ENCODE results near the gene PRDM7. TPM values are rescaled to one million over a fixed set of nuclear protein-coding genes. Genes with fewer than 3 reads are reported as not detected.

PRDM7 gene
- total and polyA plus RNA-seq, 9 of the 15 experiments (the other 6 are each of a cell fraction or from before 2014, with no cell fraction given): not detected

DNA sequence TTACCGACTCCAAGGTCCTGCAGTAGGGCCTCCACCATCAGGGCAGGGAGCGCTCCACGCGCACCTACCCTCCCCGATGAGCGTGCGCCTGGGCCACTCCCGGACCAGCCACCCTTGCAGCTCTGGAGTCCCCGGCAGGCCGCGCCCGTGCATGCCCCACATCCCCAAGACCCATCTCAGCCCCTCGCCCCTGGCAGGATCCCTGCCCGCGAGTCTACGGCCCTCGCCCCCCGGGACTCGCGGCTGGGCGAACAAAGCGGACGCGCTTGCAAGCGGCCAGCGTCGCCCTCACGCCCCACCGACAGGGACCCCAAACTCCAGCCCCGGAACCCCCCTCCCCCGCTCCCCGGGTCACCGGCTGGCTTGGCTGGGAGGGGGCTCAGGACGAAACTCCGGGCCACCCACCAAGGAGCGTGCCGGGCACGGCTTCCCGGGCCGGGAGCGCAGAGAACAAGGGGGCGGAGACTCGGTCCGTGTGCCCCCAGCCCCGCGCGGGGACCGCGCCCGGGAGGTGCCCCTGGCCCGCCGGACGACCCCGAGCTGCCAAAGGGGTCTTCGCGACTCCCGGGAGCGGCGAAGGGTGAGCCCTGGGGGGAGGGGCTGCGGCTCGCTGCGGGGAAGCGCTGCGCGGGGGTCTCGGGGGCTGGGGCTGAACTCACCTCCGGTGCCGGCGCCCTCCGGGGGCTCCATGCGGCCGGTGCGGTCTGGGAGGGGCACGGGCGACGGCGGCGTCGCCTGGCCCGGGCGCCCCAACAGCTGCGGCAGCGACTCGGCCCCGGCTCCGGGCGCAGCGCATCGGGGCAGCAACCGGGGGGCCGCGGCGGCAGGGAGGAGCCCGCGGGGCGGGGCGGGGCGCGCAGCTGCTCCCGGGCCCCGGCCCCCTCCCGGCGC, 58.2 kb downstream of the PRDM7 start, which contains the start of gene DBNDD1 (continued):
- 0 out of 2 replicates have a peak, but pooled peaks have one; percentile 23 for TF ChIP-seq SP1 (CRISPR knock-in tag; IDR thresholded peaks at IDR 0.05)
- no peak for TF ChIP-seq ATF2 (CRISPR knock-in tag; IDR thresholded peaks at IDR 0.05)
- TF ChIP-seq U2AF2 (optimal IDR thresholded peaks at IDR 0.05; ENCODE audit: low read depth, low read length): no peak
- TF ChIP-seq PHF8 (IDR thresholded peaks at IDR 0.05; ENCODE audit: borderline replicate concordance, low read length): peak; percentile 25; the same call in 1 of the 2 replicates
- TF ChIP-seq MYBL2 (IDR thresholded peaks at IDR 0.05; ENCODE audit: low read depth): no peak
- TF ChIP-seq MYBL2 (CRISPR knock-in tag; IDR thresholded peaks at IDR 0.05; ENCODE audit: borderline replicate concordance): no peak
- TF ChIP-seq, protein P1, sequence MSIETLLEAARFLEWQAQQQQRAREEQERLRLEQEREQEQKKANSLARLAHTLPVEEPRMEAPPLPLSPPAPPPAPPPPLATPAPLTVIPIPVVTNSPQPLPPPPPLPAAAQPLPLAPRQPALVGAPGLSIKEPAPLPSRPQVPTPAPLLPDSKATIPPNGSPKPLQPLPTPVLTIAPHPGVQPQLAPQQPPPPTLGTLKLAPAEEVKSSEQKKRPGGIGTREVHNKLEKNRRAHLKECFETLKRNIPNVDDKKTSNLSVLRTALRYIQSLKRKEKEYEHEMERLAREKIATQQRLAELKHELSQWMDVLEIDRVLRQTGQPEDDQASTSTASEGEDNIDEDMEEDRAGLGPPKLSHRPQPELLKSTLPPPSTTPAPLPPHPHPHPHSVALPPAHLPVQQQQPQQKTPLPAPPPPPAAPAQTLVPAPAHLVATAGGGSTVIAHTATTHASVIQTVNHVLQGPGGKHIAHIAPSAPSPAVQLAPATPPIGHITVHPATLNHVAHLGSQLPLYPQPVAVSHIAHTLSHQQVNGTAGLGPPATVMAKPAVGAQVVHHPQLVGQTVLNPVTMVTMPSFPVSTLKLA (conservative IDR thresholded peaks at IDR 0.05): no peak
- no peak for TF ChIP-seq FOXJ3 (CRISPR knock-in tag; IDR thresholded peaks at IDR 0.05)
- TF ChIP-seq SRSF9 (IDR thresholded peaks at IDR 0.05; ENCODE audit: borderline replicate concordance, low read depth, low read length): no peak
- no peak for TF ChIP-seq ZNF584 (CRISPR knock-in tag; IDR thresholded peaks at IDR 0.05; ENCODE audit: low read depth)
- no peak for TF ChIP-seq IRF9 (tag; IDR thresholded peaks at IDR 0.05)
- no peak for TF ChIP-seq RBM25 (IDR thresholded peaks at IDR 0.05; ENCODE audit: low read depth, low read length, severe bottlenecking)
- no peak for TF ChIP-seq MYNN (IDR thresholded peaks at IDR 0.05)
- no peak for TF ChIP-seq MYNN (CRISPR knock-in tag; IDR thresholded peaks at IDR 0.05)

Data from K562 (cell line).